Right lobe of liver (tissue), 6 donors: ENCODE results near the gene GPR78. TPM values are rescaled to one million over a fixed set of nuclear protein-coding genes. Genes with fewer than 3 reads are reported as not detected.

Source experiments
- ATAC-seq, 4 donors: fragments of 200-7000 bp; cut with Tn5 transposase; one replicate each; pipeline ENCODE4 v1.9.1; 2020; ENCODE audit warnings: mild to moderate bottlenecking in 4 of 4, moderate library complexity in 4 of 4
- DNase-seq, 3 donors: peaks; one replicate each; pipeline ENCODE4 v3.0.0-alpha.2; 2020
- H3K27ac ChIP-seq, 3 donors: fragments of 200-600 bp; one replicate each; pipeline ENCODE4 v1.8.0; 2022
- H3K27me3 ChIP-seq, 2 donors: fragments of 200-600 bp; one replicate each; pipeline ENCODE4 v1.8.0; 2022
- H3K36me3 ChIP-seq, 4 donors: fragments of 200-600 bp; sonication (generic) in 1 of 4; one replicate each; pipeline versions ENCODE4 v1.5.1 to v1.8.0; 2017 to 2022; ENCODE audit warnings: control low read depth in 1 of 4
- H3K4me1 ChIP-seq, 4 donors: fragments of 200-600 bp; sonication (generic) in 1 of 4; one replicate each; pipeline versions ENCODE4 v1.5.1 to v1.8.0; 2017 to 2022; ENCODE audit warnings: control low read depth in 1 of 4
- H3K4me3 ChIP-seq, 3 donors: fragments of 200-600 bp; one replicate each; pipeline ENCODE4 v1.8.0; 2022
- H3K9me3 ChIP-seq, 4 donors: fragments of 200-600 bp; sonication (generic) in 1 of 4; one replicate each; pipeline versions ENCODE4 v1.5.1 to v1.8.0; 2017 to 2022; ENCODE audit warnings: control low read depth in 1 of 4
- CTCF ChIP-seq, 4 donors: fragments of 200-600 bp in 3 of 4; fragments of 450-650 bp in 1 of 4; IDR thresholded peaks; one replicate each; pipeline versions ENCODE4 v1.5.1 to v1.8.0; 2016 to 2022; ENCODE audit warnings: antibody characterized with exemption in 4 of 4, mild to moderate bottlenecking in 2 of 4
- POLR2A ChIP-seq: fragments of 450-650 bp; IDR thresholded peaks from one replicate; pipeline ENCODE4 v1.6.1; 2017; ENCODE audit warnings: antibody characterized with exemption, mild to moderate bottlenecking
- WGBS: methylation state at CpG from one replicate; pipeline ENCODE4 v1.1.6; 2018; ENCODE audit warnings: low coverage, low lambda C conversion rate; ENCODE audit not compliant: insufficient coverage; ENCODE audit errors: missing lambda C conversion rate; 5-methylcytosine and 5-hydroxymethylcytosine counted together
- intact Hi-C, 2 donors: fragments of 100-400 bp; cut with DNase I; formaldehyde crosslinking; loops; one replicate each; pipeline versions ENCODE4 v1.11.2 to v1.14.1; 2022
- total RNA-seq, 6 experiments: library from RNA; depleted of rRNA in 2 of 6; stranded (reverse); fragments of >200 nt in 2 of 6; fragmentation: NEBNext Ultra II Directional in 3 of 6; extraction: Animal tissue kit (Norgen Biotek cat#: 25700) in 3 of 6; gene quantifications; one replicate each; pipeline versions ENCODE4 v1.1.0 to v1.2.4, GENCODE V29; 2016 to 2023
- donor health status: DM: no; HTN: yes; CAD: no.
- donor health status: DM: no; HTN: no; CAD: no.
- donor health status: DM: no; HTN: no; CAD: no.
- donor health status: DM: no; HTN: yes; CAD: no.
- donor health status: DM: no; HTN: yes; CAD: no.

The GPR78 gene
- total RNA-seq, 6 experiments from 2014 or later = not detected

GRCh38 chr4:8534611-8535010, 45.6 kb upstream of the GPR78 start:
- 34% methylated on average over 2 of the region's 2 CpGs for WGBS
- H3K36me3 ChIP-seq = no peaks in the 10 kb centered on the region
- no peak overlapping the region for H3K4me3 ChIP-seq
- H3K27me3 ChIP-seq = no peaks in the 10 kb centered on the region
- ATAC-seq (no peak), DNase-seq (no peak)
- no peaks in the 10 kb centered on the region for H3K9me3 ChIP-seq
- H3K27ac ChIP-seq = no peak overlapping the region
- TF ChIP-seq POLR2A (no peak), CTCF (IDR thresholded peaks at IDR 0.05) (no peak)
- peaks cover 0 to 7% (median 0%) of the 10 kb centered on the region in 4 donors for H3K4me1 ChIP-seq
- intact Hi-C loops = no loop called here

DNA sequence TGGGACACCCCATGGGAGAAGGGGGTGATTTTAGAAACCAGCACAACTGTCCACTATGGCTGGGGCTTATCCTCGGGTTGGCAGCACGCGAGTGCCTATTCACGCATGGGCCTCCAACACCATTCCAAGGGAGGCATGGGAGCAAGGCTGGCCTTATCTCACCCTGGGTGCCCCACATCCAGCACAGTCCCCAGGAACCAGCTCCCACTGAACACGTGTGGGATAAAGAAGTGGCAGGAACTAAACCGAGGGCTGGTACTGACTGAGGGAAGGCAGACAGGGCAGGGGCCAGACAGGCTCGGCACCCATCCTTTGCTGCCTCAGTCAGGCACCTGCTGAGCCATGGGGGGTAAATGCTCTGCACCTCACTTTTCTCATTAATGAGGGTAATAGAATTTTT, 43.7 kb upstream of the GPR78 start:
- DNase-seq (no peak), ATAC-seq (no peak)
- WGBS = 70% methylated on average over 3 of the region's 7 CpGs
- Histone ChIP-seq H3K9me3 (no peaks in the 10 kb centered on the region), H3K4me1 (peaks cover 0 to 7% (median 0%) of the 10 kb centered on the region in 4 donors), H3K4me3 (no peak overlapping the region), H3K27ac (no peak overlapping the region), H3K36me3 (no peaks in the 10 kb centered on the region), H3K27me3 (no peaks in the 10 kb centered on the region)
- intact Hi-C loops = no loop called here
- no peak for TF ChIP-seq POLR2A

DNA sequence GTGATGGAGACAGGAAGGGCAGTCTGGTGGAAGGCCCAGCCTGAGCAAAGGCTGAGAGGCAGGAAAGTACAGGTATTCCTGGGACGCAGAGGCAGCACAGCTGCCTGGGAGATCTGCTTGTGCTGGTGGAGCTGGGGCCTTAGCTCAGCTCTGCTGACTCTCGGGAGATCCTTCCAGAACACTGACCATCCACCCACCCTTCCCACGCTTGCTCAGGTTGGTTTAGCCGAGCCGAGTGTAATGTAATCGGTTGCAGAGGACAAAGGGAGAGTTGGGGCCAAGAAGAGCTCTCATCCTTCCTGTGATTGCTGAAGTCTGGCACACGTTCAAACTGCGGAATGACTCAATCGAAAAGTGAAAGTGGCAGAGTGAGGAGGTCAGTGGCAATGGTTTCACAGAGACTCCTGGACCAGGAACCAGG, 43.1 kb upstream of the GPR78 start:
- Histone ChIP-seq H3K27ac (no peak overlapping the region), H3K9me3 (no peaks in the 10 kb centered on the region), H3K36me3 (no peaks in the 10 kb centered on the region), H3K4me1 (peaks cover 0 to 7% (median 0%) of the 10 kb centered on the region in 4 donors), H3K27me3 (no peaks in the 10 kb centered on the region), H3K4me3 (no peak overlapping the region)
- 3% methylated on average over 6 of the region's 9 CpGs for WGBS
- ATAC-seq (peak; percentile 84 to 97 (median 88)), DNase-seq (peak; percentile 67 to 80 (median 72))
- intact Hi-C loops = no loop called here
- TF ChIP-seq CTCF (IDR thresholded peaks at IDR 0.05) (no peak), POLR2A (no peak)

DNA sequence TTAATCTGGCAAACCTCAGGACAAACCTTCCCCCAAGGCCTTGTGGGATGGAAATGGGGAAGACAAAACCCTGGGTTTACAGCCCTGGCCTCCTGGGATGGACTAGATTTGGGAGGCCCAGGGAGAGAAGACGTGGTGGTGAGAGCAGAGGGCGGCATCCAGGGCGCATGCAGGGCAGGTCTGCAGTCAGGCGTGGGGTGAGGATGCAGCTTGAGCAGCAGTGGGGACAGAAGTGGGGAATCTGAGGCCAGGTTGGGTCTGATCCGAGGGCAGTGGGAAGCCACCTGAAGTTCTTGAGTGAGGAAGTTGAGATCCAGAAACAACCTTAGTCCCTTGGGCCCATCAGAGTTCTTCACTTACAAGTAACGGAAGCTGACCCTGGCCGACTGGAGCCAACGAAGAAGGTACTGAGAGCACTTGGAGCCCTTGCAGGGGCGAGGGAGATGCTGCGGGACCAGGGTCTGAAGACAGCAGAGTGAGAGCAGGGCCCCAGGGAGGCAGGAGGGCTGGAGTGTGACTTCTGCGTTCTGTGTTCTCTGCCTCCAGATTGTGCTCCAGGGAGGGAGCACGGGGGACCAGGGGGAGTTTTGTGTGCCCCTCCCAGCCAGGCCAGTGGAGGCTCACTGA, 42.0 kb upstream of the GPR78 start:
- no peak overlapping the region for H3K4me3 ChIP-seq
- no peaks in the 10 kb centered on the region for H3K27me3 ChIP-seq
- 78% methylated on average over 7 of the region's 12 CpGs for WGBS
- intact Hi-C loops = no loop called here
- no peaks in the 10 kb centered on the region for H3K9me3 ChIP-seq
- H3K27ac ChIP-seq = no peak overlapping the region
- DNase-seq (peak in 1 of 3 donors; percentile 26), ATAC-seq (no peak)
- peaks cover 0 to 7% (median 0%) of the 10 kb centered on the region in 4 donors for H3K4me1 ChIP-seq
- H3K36me3 ChIP-seq = no peaks in the 10 kb centered on the region
- no peak for TF ChIP-seq CTCF (IDR thresholded peaks at IDR 0.05)
- TF ChIP-seq POLR2A = no peak

DNA sequence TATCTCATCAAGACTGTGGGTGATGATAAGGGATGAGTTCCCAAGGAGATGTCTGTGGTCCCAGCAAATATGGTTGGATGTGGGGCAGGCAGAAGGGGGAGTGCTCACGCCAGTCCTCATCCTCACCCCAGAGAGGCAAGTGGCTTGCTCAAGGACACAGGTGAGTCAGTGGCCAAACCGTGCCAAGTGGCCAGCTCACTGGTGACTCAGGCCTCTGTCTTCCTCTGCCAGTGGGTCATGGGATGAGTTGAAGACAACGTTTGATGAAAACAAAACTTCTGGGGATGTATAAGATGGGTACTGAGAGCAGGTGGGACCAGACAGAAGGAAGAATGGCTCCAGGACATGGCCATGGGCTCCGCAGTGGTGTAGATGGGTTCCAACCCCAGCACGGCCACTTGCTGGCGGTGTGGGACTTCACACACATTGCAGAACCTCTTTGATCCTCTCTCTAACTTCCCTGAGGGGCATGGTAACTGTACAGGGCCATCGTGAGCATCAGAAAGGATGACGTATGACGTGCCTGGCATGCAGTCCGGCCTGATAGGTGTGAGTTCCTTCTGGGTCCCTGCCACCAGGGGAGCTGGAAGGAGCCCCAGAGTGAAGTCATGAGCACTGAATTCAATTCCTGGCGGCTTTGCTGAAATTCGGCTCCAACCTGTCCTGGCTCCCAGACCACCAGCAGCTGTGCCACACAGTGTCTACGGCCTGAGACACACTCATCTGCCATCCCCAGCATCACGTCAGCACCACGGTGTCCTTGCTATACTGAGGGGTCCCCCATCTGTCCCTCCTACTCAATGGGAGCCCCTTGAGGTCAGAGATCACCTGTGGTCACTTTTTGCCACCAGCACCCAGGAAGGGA, 41.3 kb upstream of the GPR78 start:
- no peaks in the 10 kb centered on the region for H3K9me3 ChIP-seq
- ATAC-seq = peak in 1 of 4 donors; percentile 57
- intact Hi-C loops = no loop called here
- DNase-seq = peak in 2 of 3 donors; percentile 24 to 52
- H3K4me1 ChIP-seq = peaks cover 0 to 7% (median 0%) of the 10 kb centered on the region in 4 donors
- H3K27me3 ChIP-seq = no peaks in the 10 kb centered on the region
- H3K27ac ChIP-seq = no peak overlapping the region
- H3K4me3 ChIP-seq = no peak overlapping the region
- 60% methylated on average over 5 of the region's 15 CpGs for WGBS
- TF ChIP-seq POLR2A = no peak
- TF ChIP-seq CTCF (IDR thresholded peaks at IDR 0.05) = no peak
- H3K36me3 ChIP-seq = no peaks in the 10 kb centered on the region
